H1 (cell line): ENCODE measurements around the gene RBFOX1. TPM values are rescaled to one million over a fixed set of nuclear protein-coding genes. Genes with fewer than 3 reads are reported as not detected.

Source experiments
- ATF2 ChIP-seq: IDR thresholded peaks from 2 replicates; pipeline ENCODE4 v1.6.1; 2012; ENCODE audit warnings: low read length, inconsistent platforms
- CHD2 ChIP-seq: IDR thresholded peaks from 2 replicates; pipeline ENCODE4 v1.6.1; 2012; ENCODE audit warnings: low read length, improper control_type of control experiment
- NRF1 ChIP-seq: IDR thresholded peaks from 2 replicates; pipeline ENCODE4 v1.6.1; 2011; ENCODE audit warnings: mild to moderate bottlenecking, low read depth, low read length, improper control_type of control experiment
- RNF2 ChIP-seq: fragments of 200-900, 300-1000 bp; sonication (generic); IDR thresholded peaks from 2 replicates; pipeline ENCODE4 v1.7.1; 2016; ENCODE audit warnings: borderline replicate concordance, low read depth, mild to moderate bottlenecking, antibody characterized with exemption, low read length; ENCODE audit not compliant: poor library complexity, severe bottlenecking; ENCODE audit errors: missing control alignments
- SIN3A ChIP-seq, 2 experiments: IDR thresholded peaks in 1 of 2; conservative IDR thresholded peaks in 1 of 2; 2 replicates each; pipeline ENCODE4 v1.6.1; 2011 to 2012; ENCODE audit warnings: low read length in 2 of 2, improper control_type of control experiment in 1 of 2, low read depth in 1 of 2, mild to moderate bottlenecking in 1 of 2
- SRF ChIP-seq: IDR thresholded peaks from 2 replicates; pipeline ENCODE4 v1.6.1; 2011; ENCODE audit warnings: mild to moderate bottlenecking, low read depth, low read length, moderate library complexity
- polyA plus RNA-seq, 7 experiments: library from polyadenylated mRNA; depleted of rRNA in 3 of 7; stranded (reverse) in 5 of 7; unstranded in 2 of 7; fragments of >200 nt in 5 of 7; fragments of 200-250 nt in 2 of 7; gene quantifications; 1 replicate in 5 of 7; 2 replicates in 1 of 7; 4 replicates in 1 of 7; pipeline versions ENCODE4 v1.2.1 to v1.2.3, GENCODE V29; 2011 to 2013; ENCODE audit warnings: missing spikeins in 2 of 7, mixed read lengths in 2 of 7
- total RNA-seq: library from RNA; stranded (reverse); fragmentation: NEBNext Ultra II Directional; extraction: Animal tissue kit (Norgen Biotek cat#: 25700); gene quantifications from 2 replicates; pipeline ENCODE4 v1.2.1, GENCODE V29; 2021
- TF ChIP-seq, protein P1 (sequence below): fragments of 300-600 bp; sonication (generic); IDR thresholded peaks from 2 replicates; pipeline ENCODE4 v1.7.1; 2012; ENCODE audit warnings: low read length, moderate library complexity, mild to moderate bottlenecking, inconsistent platforms; ENCODE audit not compliant: insufficient replicate concordance
- TF ChIP-seq, protein P2 (sequence below): IDR thresholded peaks from 2 replicates; pipeline ENCODE4 v1.6.1; 2012; ENCODE audit warnings: inconsistent platforms

The RBFOX1 gene
- total and polyA plus RNA-seq, 2 of the 8 experiments (the other 6 are each of a cell fraction or from before 2014, with no cell fraction given) = 1.7 to 2.8 TPM

DNA sequence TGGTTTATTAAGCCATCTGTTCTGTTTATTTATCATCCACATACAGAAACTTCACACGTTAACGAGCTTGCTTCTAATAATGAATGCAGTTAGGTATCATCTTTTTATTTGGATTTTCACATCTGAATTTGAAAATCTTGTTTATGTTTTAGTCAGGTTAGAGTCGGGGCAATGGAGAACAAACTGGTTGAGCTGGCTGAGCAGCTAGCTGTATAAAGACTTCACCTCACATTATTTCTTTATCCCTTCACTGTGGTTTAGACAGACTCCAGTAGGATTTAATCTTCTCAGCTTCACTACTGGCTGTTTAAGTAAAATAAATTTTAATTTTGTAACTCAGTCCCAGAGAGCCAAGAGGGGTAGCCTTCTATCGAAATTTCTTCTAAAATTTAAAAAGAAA, 415.9 kb downstream of the RBFOX1 start (continued):
- TF ChIP-seq, protein P1, sequence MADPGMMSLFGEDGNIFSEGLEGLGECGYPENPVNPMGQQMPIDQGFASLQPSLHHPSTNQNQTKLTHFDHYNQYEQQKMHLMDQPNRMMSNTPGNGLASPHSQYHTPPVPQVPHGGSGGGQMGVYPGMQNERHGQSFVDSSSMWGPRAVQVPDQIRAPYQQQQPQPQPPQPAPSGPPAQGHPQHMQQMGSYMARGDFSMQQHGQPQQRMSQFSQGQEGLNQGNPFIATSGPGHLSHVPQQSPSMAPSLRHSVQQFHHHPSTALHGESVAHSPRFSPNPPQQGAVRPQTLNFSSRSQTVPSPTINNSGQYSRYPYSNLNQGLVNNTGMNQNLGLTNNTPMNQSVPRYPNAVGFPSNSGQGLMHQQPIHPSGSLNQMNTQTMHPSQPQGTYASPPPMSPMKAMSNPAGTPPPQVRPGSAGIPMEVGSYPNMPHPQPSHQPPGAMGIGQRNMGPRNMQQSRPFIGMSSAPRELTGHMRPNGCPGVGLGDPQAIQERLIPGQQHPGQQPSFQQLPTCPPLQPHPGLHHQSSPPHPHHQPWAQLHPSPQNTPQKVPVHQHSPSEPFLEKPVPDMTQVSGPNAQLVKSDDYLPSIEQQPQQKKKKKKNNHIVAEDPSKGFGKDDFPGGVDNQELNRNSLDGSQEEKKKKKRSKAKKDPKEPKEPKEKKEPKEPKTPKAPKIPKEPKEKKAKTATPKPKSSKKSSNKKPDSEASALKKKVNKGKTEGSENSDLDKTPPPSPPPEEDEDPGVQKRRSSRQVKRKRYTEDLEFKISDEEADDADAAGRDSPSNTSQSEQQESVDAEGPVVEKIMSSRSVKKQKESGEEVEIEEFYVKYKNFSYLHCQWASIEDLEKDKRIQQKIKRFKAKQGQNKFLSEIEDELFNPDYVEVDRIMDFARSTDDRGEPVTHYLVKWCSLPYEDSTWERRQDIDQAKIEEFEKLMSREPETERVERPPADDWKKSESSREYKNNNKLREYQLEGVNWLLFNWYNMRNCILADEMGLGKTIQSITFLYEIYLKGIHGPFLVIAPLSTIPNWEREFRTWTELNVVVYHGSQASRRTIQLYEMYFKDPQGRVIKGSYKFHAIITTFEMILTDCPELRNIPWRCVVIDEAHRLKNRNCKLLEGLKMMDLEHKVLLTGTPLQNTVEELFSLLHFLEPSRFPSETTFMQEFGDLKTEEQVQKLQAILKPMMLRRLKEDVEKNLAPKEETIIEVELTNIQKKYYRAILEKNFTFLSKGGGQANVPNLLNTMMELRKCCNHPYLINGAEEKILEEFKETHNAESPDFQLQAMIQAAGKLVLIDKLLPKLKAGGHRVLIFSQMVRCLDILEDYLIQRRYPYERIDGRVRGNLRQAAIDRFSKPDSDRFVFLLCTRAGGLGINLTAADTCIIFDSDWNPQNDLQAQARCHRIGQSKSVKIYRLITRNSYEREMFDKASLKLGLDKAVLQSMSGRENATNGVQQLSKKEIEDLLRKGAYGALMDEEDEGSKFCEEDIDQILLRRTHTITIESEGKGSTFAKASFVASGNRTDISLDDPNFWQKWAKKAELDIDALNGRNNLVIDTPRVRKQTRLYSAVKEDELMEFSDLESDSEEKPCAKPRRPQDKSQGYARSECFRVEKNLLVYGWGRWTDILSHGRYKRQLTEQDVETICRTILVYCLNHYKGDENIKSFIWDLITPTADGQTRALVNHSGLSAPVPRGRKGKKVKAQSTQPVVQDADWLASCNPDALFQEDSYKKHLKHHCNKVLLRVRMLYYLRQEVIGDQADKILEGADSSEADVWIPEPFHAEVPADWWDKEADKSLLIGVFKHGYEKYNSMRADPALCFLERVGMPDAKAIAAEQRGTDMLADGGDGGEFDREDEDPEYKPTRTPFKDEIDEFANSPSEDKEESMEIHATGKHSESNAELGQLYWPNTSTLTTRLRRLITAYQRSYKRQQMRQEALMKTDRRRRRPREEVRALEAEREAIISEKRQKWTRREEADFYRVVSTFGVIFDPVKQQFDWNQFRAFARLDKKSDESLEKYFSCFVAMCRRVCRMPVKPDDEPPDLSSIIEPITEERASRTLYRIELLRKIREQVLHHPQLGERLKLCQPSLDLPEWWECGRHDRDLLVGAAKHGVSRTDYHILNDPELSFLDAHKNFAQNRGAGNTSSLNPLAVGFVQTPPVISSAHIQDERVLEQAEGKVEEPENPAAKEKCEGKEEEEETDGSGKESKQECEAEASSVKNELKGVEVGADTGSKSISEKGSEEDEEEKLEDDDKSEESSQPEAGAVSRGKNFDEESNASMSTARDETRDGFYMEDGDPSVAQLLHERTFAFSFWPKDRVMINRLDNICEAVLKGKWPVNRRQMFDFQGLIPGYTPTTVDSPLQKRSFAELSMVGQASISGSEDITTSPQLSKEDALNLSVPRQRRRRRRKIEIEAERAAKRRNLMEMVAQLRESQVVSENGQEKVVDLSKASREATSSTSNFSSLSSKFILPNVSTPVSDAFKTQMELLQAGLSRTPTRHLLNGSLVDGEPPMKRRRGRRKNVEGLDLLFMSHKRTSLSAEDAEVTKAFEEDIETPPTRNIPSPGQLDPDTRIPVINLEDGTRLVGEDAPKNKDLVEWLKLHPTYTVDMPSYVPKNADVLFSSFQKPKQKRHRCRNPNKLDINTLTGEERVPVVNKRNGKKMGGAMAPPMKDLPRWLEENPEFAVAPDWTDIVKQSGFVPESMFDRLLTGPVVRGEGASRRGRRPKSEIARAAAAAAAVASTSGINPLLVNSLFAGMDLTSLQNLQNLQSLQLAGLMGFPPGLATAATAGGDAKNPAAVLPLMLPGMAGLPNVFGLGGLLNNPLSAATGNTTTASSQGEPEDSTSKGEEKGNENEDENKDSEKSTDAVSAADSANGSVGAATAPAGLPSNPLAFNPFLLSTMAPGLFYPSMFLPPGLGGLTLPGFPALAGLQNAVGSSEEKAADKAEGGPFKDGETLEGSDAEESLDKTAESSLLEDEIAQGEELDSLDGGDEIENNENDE = no peak
- TF ChIP-seq SRF (no peak), ATF2 (no peak), NRF1 (no peak), SIN3A (conservative IDR thresholded peaks at IDR 0.05 in 1 of 2, IDR thresholded peaks at IDR 0.05 in 1 of 2; ENCODE audit: low read depth in 1 of 2, low read length in 2 of 2) (no peak), CHD2 (no peak), RNF2 (no peak)
- TF ChIP-seq, protein P2, sequence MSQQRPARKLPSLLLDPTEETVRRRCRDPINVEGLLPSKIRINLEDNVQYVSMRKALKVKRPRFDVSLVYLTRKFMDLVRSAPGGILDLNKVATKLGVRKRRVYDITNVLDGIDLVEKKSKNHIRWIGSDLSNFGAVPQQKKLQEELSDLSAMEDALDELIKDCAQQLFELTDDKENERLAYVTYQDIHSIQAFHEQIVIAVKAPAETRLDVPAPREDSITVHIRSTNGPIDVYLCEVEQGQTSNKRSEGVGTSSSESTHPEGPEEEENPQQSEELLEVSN = no peak
